22Rv1 (cell line): ENCODE data around the gene NTN1.

Source experiments
- H3K27ac ChIP-seq: fragments of 450-650 bp; 2 replicates; pipeline ENCODE4 v1.5.1; 2017
- CTCF ChIP-seq: fragments of 450-650 bp; IDR thresholded peaks from 2 replicates; pipeline ENCODE4 v1.5.1; 2017; ENCODE audit warnings: mild to moderate bottlenecking
- ZFX ChIP-seq: fragments of 450-650 bp; IDR thresholded peaks from 2 replicates; pipeline ENCODE4 v1.6.1; 2017; ENCODE audit warnings: antibody characterized with exemption, borderline replicate concordance

Gene NTN1

GRCh38 chr17:9044772-9045463 is 23.6 kb downstream of the NTN1 start:
- no peak overlapping the region for H3K27ac ChIP-seq
- no peak for TF ChIP-seq ZFX
- no peak for TF ChIP-seq CTCF

GRCh38 chr17:9050801-9051401 is 29.6 kb downstream of the NTN1 start:
- no peak overlapping the region for H3K27ac ChIP-seq
- TF ChIP-seq ZFX (no peak), CTCF (no peak)

GRCh38 chr17:9051561-9051960 is 30.3 kb downstream of the NTN1 start:
- H3K27ac ChIP-seq = no peak overlapping the region
- no peak for TF ChIP-seq CTCF
- TF ChIP-seq ZFX = no peak

GRCh38 chr17:9052921-9053320 is 31.6 kb downstream of the NTN1 start:
- TF ChIP-seq ZFX (no peak), CTCF (no peak)
- H3K27ac ChIP-seq = no peak overlapping the region

- TF ChIP-seq ZFX (no peak), CTCF (no peak)
- H3K27ac ChIP-seq = no peak overlapping the region
These were observed 32.1 kb downstream of the NTN1 start for GRCh38 chr17:9053406-9053805.

GRCh38 chr17:9054126-9054975 is 33.0 kb downstream of the NTN1 start:
- TF ChIP-seq CTCF (no peak), ZFX (no peak)
- H3K27ac ChIP-seq = no peak overlapping the region
